PC-3 (cell line): Measurements from ENCODE around the gene LMCD1.

Experiments
- CTCF ChIP-seq: fragments of 300-600 bp; sonication (generic); conservative IDR thresholded peaks from 2 replicates; pipeline ENCODE4 v1.5.1; 2017; ENCODE audit warnings: antibody characterized with exemption, low read depth, mild to moderate bottlenecking, low read length
- EZH2 ChIP-seq: fragments of 300-600 bp; sonication (generic); IDR thresholded peaks from one replicate; pipeline ENCODE4 v1.6.1; 2017; ENCODE audit warnings: antibody characterized with exemption, mild to moderate bottlenecking, low read length; ENCODE audit not compliant: unreplicated experiment
- EZH2phosphoT487 ChIP-seq: fragments of 300-600 bp; sonication (generic); IDR thresholded peaks from 2 replicates; pipeline ENCODE4 v1.6.1; 2018; ENCODE audit warnings: mild to moderate bottlenecking, antibody characterized with exemption, low read length, borderline replicate concordance

GRCh38 chr3:8456412-8456811 is 45.2 kb upstream of the LMCD1 start:
- TF ChIP-seq CTCF (no peak), EZH2phosphoT487 (no peak), EZH2 (no peak)
